Ovary (tissue), 9 donors: ENCODE data around the gene GLB1L3. TPM values are rescaled to one million over a fixed set of nuclear protein-coding genes. Genes with fewer than 3 reads are reported as not detected.

Experiments used
- DNase-seq, 5 donors: peaks; one replicate each; pipeline ENCODE4 v3.0.0-alpha.2; 2019 to 2020
- H3K27ac ChIP-seq, 2 donors: fragments of 200-600 bp; one replicate each; pipeline versions ENCODE4 v1.5.1 to v1.8.0; 2019 to 2022
- H3K27me3 ChIP-seq: fragments of 200-600 bp; one replicate; pipeline ENCODE4 v1.8.0; 2022
- H3K36me3 ChIP-seq: fragments of 200-600 bp; sonication (generic); one replicate; pipeline ENCODE4 v1.5.1; 2019
- H3K4me1 ChIP-seq: one replicate; pipeline ENCODE4 v1.8.1; 2013; ENCODE audit warnings: mild to moderate bottlenecking, moderate library complexity; ENCODE audit not compliant: insufficient read depth
- H3K4me3 ChIP-seq: fragments of 200-600 bp; sonication (generic); one replicate; pipeline ENCODE4 v1.5.1; 2017
- H3K9me3 ChIP-seq, 2 donors: fragments of 200-600 bp in 1 of 2; sonication (generic) in 1 of 2; one replicate each; pipeline versions ENCODE4 v1.5.1 to v1.8.1; 2013 to 2019; ENCODE audit warnings: mild to moderate bottlenecking in 1 of 2, moderate library complexity in 1 of 2
- CTCF ChIP-seq, 3 donors: fragments of 450-650 bp in 2 of 3; fragments of 200-600 bp in 1 of 3; IDR thresholded peaks; one replicate each; pipeline versions ENCODE4 v1.5.1 to v1.8.0; 2016 to 2022; ENCODE audit warnings: antibody characterized with exemption in 3 of 3, mild to moderate bottlenecking in 1 of 3
- EP300 ChIP-seq: sonication (generic); formaldehyde crosslinking; IDR thresholded peaks from one replicate; pipeline ENCODE4 v1.6.1; 2017; ENCODE audit warnings: antibody characterized with exemption
- POLR2A ChIP-seq: fragments of 450-650 bp; IDR thresholded peaks from one replicate; pipeline ENCODE4 v1.6.1; 2017; ENCODE audit warnings: antibody characterized with exemption, mild to moderate bottlenecking, moderate library complexity
- WGBS, 3 donors: extraction: QIAGEN DNeasy Blood & Tissue Kit in 1 of 3; methylation state at CpG; one replicate each; pipeline versions ENCODE4 v1.1.5 to v1.1.7; 2013 to 2017; 5-methylcytosine and 5-hydroxymethylcytosine counted together
- intact Hi-C, 4 donors: fragments of 100-400 bp; cut with DNase I; formaldehyde crosslinking; loops; one replicate each; pipeline versions ENCODE4 v1.11.0 to v1.15.1; 2022 to 2023
- polyA plus RNA-seq, 2 donors: library from polyadenylated mRNA; stranded (reverse); fragments of 200-250 nt in 1 of 2; fragments of 350-450 nt in 1 of 2; fragmentation: Illumina TruSeq in 1 of 2; extraction: RNeasy Lipid Tissue Mini Kit (QIAGEN cat#74804) in 1 of 2; gene quantifications; one replicate each; pipeline ENCODE4 v1.2.3, GENCODE V29; 2013 to 2014
- total RNA-seq, 7 donors: library from RNA; depleted of rRNA in 2 of 7; stranded (reverse); fragments of >200 nt in 2 of 7; fragmentation: NEBNext Ultra II Directional in 3 of 7; extraction: Animal tissue kit (Norgen Biotek cat#: 25700) in 3 of 7; gene quantifications; one replicate each; pipeline versions ENCODE4 v1.1.0 to v1.2.4, GENCODE V29; 2016 to 2023
- donor health status: DM: no; HTN: no; CAD: no; lungs with moderate emphysema.
- donor health status: DM: no; HTN: no; CAD: no.
- donor health status: Bipolar disorder and iron deficiency.
- donor health status: DM: yes; HTN: yes; CAD: no.
- donor health status: DM: no; HTN: no; CAD: no.
- donor health status: DM: yes; HTN: yes; CAD: no.

The GLB1L3 gene
- total and polyA plus RNA-seq, 9 donors = 0.07 to 0.20 (median 0.12) TPM; not detected in 4

- Histone ChIP-seq H3K4me3 (no peak overlapping the region), H3K27ac (no peak overlapping the region), H3K9me3 (no peaks in the 10 kb centered on the region), H3K4me1 (peaks cover 8% of the 10 kb centered on the region), H3K27me3 (no peaks in the 10 kb centered on the region), H3K36me3 (no peaks in the 10 kb centered on the region)
- WGBS, 3 donors = 94 to 97% (median 95%) methylated on average over 4 of the region's 4 CpGs
- intact Hi-C loops = no loop called here
- TF ChIP-seq POLR2A = no peak
- TF ChIP-seq EP300 = no peak
- no peak for TF ChIP-seq CTCF (IDR thresholded peaks at IDR 0.05)
- no peak for DNase-seq
Measured at GRCh38 chr11:134337051-134337450, 60.9 kb downstream of the GLB1L3 start.

DNA sequence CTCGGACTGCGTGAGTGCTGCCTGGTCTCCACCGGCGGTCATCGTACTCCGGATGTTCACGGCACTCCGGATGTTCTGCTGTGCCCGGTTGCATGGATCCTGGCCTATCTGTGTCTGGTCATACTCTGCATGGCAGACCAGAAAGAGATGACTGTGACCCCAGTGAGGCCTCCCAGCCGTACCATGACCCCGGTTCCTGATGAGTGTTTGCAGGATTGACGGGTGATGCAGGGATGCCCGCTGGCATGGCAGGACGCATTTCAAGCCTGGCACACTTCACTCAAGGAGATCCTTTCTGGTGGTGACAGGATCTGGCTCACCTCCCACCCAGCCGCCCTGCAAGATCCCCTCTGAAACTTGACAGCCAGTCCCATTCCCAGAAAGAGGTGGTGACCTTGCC lies 61.9 kb downstream of the GLB1L3 start:
- Histone ChIP-seq H3K9me3 (no peaks in the 10 kb centered on the region), H3K27ac (no peak overlapping the region), H3K4me3 (no peak overlapping the region), H3K4me1 (peaks cover 3% of the 10 kb centered on the region), H3K36me3 (no peaks in the 10 kb centered on the region), H3K27me3 (no peaks in the 10 kb centered on the region)
- no peak for DNase-seq
- WGBS, 3 donors = 88 to 94% (median 93%) methylated on average over 13 to 15 of the region's 15 CpGs
- intact Hi-C loops = no loop called here
- TF ChIP-seq POLR2A (no peak), CTCF (IDR thresholded peaks at IDR 0.05) (no peak), EP300 (no peak)

DNA sequence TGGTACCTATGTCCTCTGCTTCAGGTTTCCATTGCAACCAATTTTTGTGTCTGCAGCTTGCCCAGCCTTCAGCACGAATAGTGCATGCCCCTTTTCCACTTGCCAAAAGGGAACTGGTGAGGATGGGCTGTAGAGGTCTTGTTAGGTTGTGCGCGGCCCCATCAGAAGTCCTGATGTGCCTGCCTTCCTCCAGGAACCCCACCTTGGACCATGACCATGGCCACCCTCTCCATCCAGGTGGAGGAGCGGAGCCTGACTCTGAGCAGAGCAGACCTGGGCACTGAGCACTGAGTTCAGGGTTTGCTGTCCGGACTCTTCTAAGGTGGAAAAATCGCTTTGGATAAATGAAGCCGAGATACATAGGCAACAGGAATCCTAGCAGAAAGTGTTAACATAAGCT lies 62.5 kb downstream of the GLB1L3 start:
- intact Hi-C loops = no loop called here
- TF ChIP-seq POLR2A (no peak), CTCF (IDR thresholded peaks at IDR 0.05) (no peak), EP300 (no peak)
- WGBS, 3 donors = 95 to 96% (median 95%) methylated on average over 7 of the region's 7 CpGs
- H3K9me3 ChIP-seq = no peaks in the 10 kb centered on the region
- H3K27me3 ChIP-seq = no peaks in the 10 kb centered on the region
- no peak overlapping the region for H3K4me3 ChIP-seq
- no peak overlapping the region for H3K27ac ChIP-seq
- no peak for DNase-seq
- H3K36me3 ChIP-seq = no peaks in the 10 kb centered on the region
- peaks cover 3% of the 10 kb centered on the region for H3K4me1 ChIP-seq

- Histone ChIP-seq H3K27ac (no peak overlapping the region), H3K27me3 (no peaks in the 10 kb centered on the region), H3K36me3 (no peaks in the 10 kb centered on the region), H3K9me3 (no peaks in the 10 kb centered on the region), H3K4me1 (peaks cover 3% of the 10 kb centered on the region), H3K4me3 (no peak overlapping the region)
- intact Hi-C loops = no loop called here
- WGBS, 3 donors = 88 to 91% (median 90%) methylated on average over 4 of the region's 4 CpGs
- no peak for TF ChIP-seq CTCF (IDR thresholded peaks at IDR 0.05)
- TF ChIP-seq POLR2A = no peak
- no peak for TF ChIP-seq EP300
- no peak for DNase-seq
Measured at GRCh38 chr11:134339756-134340155, 63.6 kb downstream of the GLB1L3 start.
